HG02798 (cell line): ENCODE data around the gene NDUFB1.

ENCODE experiments used
- ATAC-seq: cut with Tn5 transposase; IDR thresholded peaks from one replicate; pipeline ENCODE4 v1.9.1; 2021; ENCODE audit warnings: mild to moderate bottlenecking; ENCODE audit not compliant: unreplicated experiment, poor library complexity

NDUFB1 gene

GRCh38 chr14:92103363-92103989 lies 18.0 kb downstream of the NDUFB1 start:
- no peak for ATAC-seq

- ATAC-seq, result no peak
Measured at GRCh38 chr14:92099802-92100201, 21.7 kb downstream of the NDUFB1 start.

- no peak for ATAC-seq
Measured at GRCh38 chr14:92093320-92093719, 28.2 kb downstream of the NDUFB1 start.

- ATAC-seq, result no peak
Measured at GRCh38 chr14:92088494-92088893, 33.0 kb downstream of the NDUFB1 start.

- ATAC-seq, result no peak
Measured at GRCh38 chr14:92074555-92074954, 47.0 kb downstream of the NDUFB1 start.
